Cardiac muscle cell (in vitro differentiated cells and primary cell): ENCODE results near the gene ENDOV. TPM values are rescaled to one million over a fixed set of nuclear protein-coding genes. Genes with fewer than 3 reads are reported as not detected.

Experiments used
- DNase-seq, 2 donors: peaks; one replicate each; pipeline versions ENCODE4 v3.0.0 to v3.0.0-alpha.2; 2010 to 2017; ENCODE audit warnings: low read depth in 1 of 2, low spot score in 1 of 2
- H3K27ac ChIP-seq: fragments of 200-600 bp; sonication (generic); 2 replicates; pipeline ENCODE4 v1.5.1; 2016
- H3K27me3 ChIP-seq: fragments of 200-600 bp; sonication (generic); 2 replicates; pipeline ENCODE4 v1.6.0; 2016; ENCODE audit warnings: control low read depth
- H3K36me3 ChIP-seq: fragments of 200-600 bp; sonication (generic); 2 replicates; pipeline ENCODE4 v1.5.1; 2016; ENCODE audit warnings: control low read depth
- H3K4me1 ChIP-seq: fragments of 200-600 bp; sonication (generic); 2 replicates; pipeline ENCODE4 v1.8.1; 2017; ENCODE audit warnings: low read depth, mild to moderate bottlenecking, mixed run types
- H3K4me3 ChIP-seq: fragments of 200-600 bp; sonication (generic); 2 replicates; pipeline ENCODE4 v1.5.1; 2016; ENCODE audit warnings: mild to moderate bottlenecking
- H3K9me3 ChIP-seq: fragments of 200-600 bp; sonication (generic); 2 replicates; pipeline ENCODE4 v1.5.1; 2017; ENCODE audit warnings: low read depth, mild to moderate bottlenecking, control low read depth
- polyA plus RNA-seq: library from polyadenylated mRNA; unstranded; fragments of >200 nt; fragmentation: Nextera tagmentation; extraction: Ambion mirVana; gene quantifications from 2 replicates; pipeline ENCODE4 v1.2.1, GENCODE V29; 2016
- total RNA-seq: library from RNA; depleted of rRNA; stranded (reverse); fragments of >200 nt; gene quantifications from 2 replicates; pipeline ENCODE4 v1.2.3, GENCODE V29; 2016
- TF ChIP-seq, protein P1 (sequence below): IDR thresholded peaks from 2 replicates; pipeline ENCODE4 v1.5.1; 2012; ENCODE audit warnings: low read depth, mild to moderate bottlenecking, low read length

ENDOV gene
- total and polyA plus RNA-seq, 2 experiments from 2014 or later, result 35.4 to 38.0 TPM

DNA sequence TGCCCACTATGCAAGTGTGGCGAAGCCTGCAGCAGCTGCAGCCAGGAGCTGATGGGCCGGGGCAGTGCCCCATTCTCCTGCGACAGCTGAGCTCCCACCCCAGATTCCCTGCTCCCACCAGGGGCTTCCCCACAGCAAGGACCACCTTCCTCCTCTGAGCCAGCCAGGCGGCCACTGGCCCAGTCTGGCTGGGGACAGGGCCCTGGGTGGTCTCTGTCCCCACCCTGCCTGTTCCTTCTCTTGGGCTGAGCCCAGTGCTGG, 67.0 kb downstream of the ENDOV start:
- Histone ChIP-seq H3K36me3 (no peaks in the 10 kb centered on the region), H3K27ac (no peak overlapping the region), H3K4me3 (no peak overlapping the region), H3K27me3 (peaks cover 100% of the 10 kb centered on the region), H3K9me3 (no peaks in the 10 kb centered on the region), H3K4me1 (no peaks in the 10 kb centered on the region)
- DNase-seq, result no peak
- TF ChIP-seq, protein P1, sequence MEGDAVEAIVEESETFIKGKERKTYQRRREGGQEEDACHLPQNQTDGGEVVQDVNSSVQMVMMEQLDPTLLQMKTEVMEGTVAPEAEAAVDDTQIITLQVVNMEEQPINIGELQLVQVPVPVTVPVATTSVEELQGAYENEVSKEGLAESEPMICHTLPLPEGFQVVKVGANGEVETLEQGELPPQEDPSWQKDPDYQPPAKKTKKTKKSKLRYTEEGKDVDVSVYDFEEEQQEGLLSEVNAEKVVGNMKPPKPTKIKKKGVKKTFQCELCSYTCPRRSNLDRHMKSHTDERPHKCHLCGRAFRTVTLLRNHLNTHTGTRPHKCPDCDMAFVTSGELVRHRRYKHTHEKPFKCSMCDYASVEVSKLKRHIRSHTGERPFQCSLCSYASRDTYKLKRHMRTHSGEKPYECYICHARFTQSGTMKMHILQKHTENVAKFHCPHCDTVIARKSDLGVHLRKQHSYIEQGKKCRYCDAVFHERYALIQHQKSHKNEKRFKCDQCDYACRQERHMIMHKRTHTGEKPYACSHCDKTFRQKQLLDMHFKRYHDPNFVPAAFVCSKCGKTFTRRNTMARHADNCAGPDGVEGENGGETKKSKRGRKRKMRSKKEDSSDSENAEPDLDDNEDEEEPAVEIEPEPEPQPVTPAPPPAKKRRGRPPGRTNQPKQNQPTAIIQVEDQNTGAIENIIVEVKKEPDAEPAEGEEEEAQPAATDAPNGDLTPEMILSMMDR, result no peak

DNA sequence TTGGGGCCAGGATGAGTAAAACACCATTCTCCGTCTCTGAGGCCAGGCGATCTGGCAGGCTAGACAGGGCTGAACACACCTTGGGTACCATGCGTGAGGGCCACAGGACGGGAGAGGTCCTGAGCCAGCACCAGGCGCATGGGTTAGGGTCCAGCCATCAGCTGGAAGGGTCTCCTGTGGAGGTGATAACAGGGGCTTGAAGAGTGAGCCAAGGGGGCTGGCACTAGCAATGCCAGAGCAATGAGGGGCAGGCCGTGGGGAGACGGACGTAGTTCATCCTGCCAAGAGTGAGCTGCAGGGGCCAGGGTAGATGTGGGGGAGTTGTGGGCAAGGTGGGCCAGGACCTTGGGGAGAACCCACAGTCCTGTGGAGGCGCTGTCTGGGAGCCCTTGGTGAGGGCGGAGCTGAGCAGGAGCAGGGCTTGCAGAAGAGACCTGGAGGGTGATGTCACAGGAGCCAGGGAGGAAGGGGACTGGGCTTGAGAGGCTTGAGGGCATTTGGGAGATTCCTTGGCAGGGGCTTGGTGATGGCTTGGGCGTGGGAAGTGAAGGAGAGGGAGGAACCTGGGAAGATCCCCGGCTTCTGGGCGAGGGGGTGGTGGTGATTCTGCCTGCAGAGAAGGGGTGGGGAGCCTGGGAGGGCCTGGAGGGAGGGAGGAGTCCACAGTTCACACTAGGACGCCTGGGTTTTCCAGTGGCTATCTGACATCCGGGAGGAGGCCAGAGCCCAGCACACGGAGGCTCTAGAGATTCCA, 67.8 kb downstream of the ENDOV start:
- H3K9me3 ChIP-seq, result no peaks in the 10 kb centered on the region
- H3K27me3 ChIP-seq, result peaks cover 100% of the 10 kb centered on the region
- no peak for DNase-seq
- no peaks in the 10 kb centered on the region for H3K4me1 ChIP-seq
- TF ChIP-seq, protein P1, result no peak
- H3K27ac ChIP-seq, result no peak overlapping the region
- H3K36me3 ChIP-seq, result no peaks in the 10 kb centered on the region
- no peak overlapping the region for H3K4me3 ChIP-seq

DNA sequence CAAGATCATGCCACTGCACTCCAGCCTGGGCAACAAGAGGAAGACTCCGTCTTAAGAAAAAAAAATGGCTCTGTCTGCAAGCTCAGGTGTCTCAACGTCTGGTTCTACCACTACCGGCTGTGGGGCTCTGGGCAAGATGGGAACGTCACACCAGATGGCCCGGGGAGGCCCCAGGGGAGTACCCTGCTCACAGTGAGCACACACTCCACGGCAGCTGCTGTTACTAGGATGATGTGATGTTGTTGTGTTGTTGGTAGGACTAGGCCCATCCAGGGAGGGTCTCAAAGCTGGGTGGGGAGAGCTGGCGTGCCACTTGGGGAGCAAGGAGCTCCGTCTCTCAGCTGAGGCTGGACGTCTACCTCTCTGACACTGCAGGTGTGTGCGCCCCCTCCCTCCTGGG, 70.9 kb downstream of the ENDOV start:
- peaks cover 80% of the 10 kb centered on the region for H3K27me3 ChIP-seq
- no peak overlapping the region for H3K4me3 ChIP-seq
- H3K27ac ChIP-seq, result no peak overlapping the region
- H3K4me1 ChIP-seq, result no peaks in the 10 kb centered on the region
- TF ChIP-seq, protein P1, result no peak
- H3K36me3 ChIP-seq, result no peaks in the 10 kb centered on the region
- no peak for DNase-seq
- no peaks in the 10 kb centered on the region for H3K9me3 ChIP-seq

DNA sequence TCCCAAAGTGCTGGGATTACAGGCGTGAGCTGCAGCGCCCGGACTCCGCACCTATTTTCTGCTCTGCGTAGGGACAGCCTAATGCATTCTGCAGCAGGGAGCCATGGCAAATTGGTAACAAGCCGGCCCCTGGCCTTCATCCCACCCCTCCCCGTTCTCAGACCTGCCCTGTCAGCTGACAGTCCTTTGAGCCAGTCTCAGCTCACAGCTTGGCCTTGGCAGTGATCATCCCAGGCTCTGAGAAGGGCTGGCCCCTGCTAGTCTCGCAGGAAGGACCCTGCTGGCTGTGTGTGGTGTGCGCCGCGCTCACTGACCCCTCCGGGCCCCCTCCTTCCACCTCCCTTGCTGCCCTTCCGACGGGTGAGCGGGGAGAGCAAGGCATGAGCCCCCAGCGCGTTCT, 71.7 kb downstream of the ENDOV start:
- DNase-seq, result no peak
- Histone ChIP-seq H3K27me3 (peaks cover 80% of the 10 kb centered on the region), H3K27ac (no peak overlapping the region), H3K9me3 (no peaks in the 10 kb centered on the region), H3K4me1 (no peaks in the 10 kb centered on the region), H3K4me3 (no peak overlapping the region), H3K36me3 (no peaks in the 10 kb centered on the region)
- TF ChIP-seq, protein P1, result no peak

DNA sequence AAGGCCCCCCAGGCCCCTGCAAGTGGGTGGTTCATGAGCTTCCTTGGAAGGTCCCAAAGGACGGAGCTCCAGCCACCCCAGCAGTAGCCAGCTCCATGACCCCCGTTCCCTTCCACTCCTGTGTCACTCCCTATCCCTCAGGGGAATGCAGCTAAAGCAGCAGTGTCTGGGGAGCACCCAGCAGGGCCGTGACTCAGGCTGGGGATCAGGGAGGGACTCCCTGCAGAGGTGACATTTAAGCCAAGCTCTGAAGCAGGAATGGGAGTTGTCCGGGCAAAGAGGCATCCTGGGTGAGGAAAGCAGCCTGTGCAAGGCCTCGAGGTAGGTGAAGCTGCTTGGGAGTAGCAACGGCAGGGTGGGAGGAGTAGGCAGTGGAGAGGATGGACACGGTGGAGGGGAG, 72.5 kb downstream of the ENDOV start:
- DNase-seq, result no peak
- Histone ChIP-seq H3K27ac (no peak overlapping the region), H3K4me3 (no peak overlapping the region), H3K36me3 (no peaks in the 10 kb centered on the region), H3K27me3 (peaks cover 75% of the 10 kb centered on the region), H3K9me3 (no peaks in the 10 kb centered on the region), H3K4me1 (no peaks in the 10 kb centered on the region)
- TF ChIP-seq, protein P1, result no peak

Other genes with a start within 250 kb of the ENDOV start
- 2.9 TPM in 1 of 2 replicates, not detected in the other for gene CARD14, start 245.1 kb upstream of the ENDOV start, total RNA-seq
- 1.5 and 2.7 TPM in 2 replicates for gene CARD14, start 245.1 kb upstream of the ENDOV start, polyA plus RNA-seq
- gene SGSH, start 194.8 kb upstream of the ENDOV start, total RNA-seq, result 27.8 and 56.6 TPM in 2 replicates
- gene SGSH, start 194.8 kb upstream of the ENDOV start, polyA plus RNA-seq, result 59.4 and 63.2 TPM in 2 replicates
- gene SLC26A11, start 194.7 kb upstream of the ENDOV start, total RNA-seq, result 42.5 and 46.8 TPM in 2 replicates
- 39.0 and 56.2 TPM in 2 replicates for gene SLC26A11, start 194.7 kb upstream of the ENDOV start, polyA plus RNA-seq
- 12.8 and 24.9 TPM in 2 replicates for gene RNF213, start 154.3 kb upstream of the ENDOV start, total RNA-seq
- gene RNF213, start 154.3 kb upstream of the ENDOV start, polyA plus RNA-seq, result 11.5 and 14.5 TPM in 2 replicates
- not detected in 2 replicates for gene NPTX1, start 61.4 kb downstream of the ENDOV start, total RNA-seq
- 0.21 TPM in 1 of 2 replicates, not detected in the other for gene NPTX1, start 61.4 kb downstream of the ENDOV start, polyA plus RNA-seq
- 24.9 and 37.9 TPM in 2 replicates for gene RPTOR, start 129.7 kb downstream of the ENDOV start, total RNA-seq
- 12.5 and 13.2 TPM in 2 replicates for gene RPTOR, start 129.7 kb downstream of the ENDOV start, polyA plus RNA-seq